ENCODE data around the gene GAS7.

Gene GAS7

GRCh38 chr17:9905902-9906301, 292.5 kb downstream of the GAS7 start:
- peak; percentile 10 for DNase-seq

- DNase-seq: no peak
These were observed 293.4 kb downstream of the GAS7 start, which contains the start of gene RCVRN for GRCh38 chr17:9905078-9905415. Gene RCVRN, minus strand, starts transcription at chr17:9905271. Its CDS starts 91 bp downstream, at chr17:9905180.

- DNase-seq: no peak
These were observed 293.9 kb downstream of the GAS7 start for GRCh38 chr17:9904277-9905077.

GRCh38 chr17:9902120-9902519, 296.3 kb downstream of the GAS7 start:
- DNase-seq: no peak

GRCh38 chr17:9900784-9901183, 297.6 kb downstream of the GAS7 start:
- DNase-seq: no peak

- no peak for DNase-seq
These were observed 298.3 kb downstream of the GAS7 start for GRCh38 chr17:9900044-9900594.

- no peak for DNase-seq
These were observed 298.9 kb downstream of the GAS7 start for GRCh38 chr17:9899280-9900043.

GRCh38 chr17:9898812-9899211, 299.6 kb downstream of the GAS7 start:
- no peak for DNase-seq

- no peak for DNase-seq
These were observed 300.9 kb downstream of the GAS7 start for GRCh38 chr17:9897372-9897968.

- no peak for DNase-seq
These were observed 302.5 kb downstream of the GAS7 start for GRCh38 chr17:9895923-9896322.

- DNase-seq: no peak
These were observed 304.2 kb downstream of the GAS7 start for GRCh38 chr17:9894231-9894630.

- DNase-seq: no peak
These were observed 304.9 kb downstream of the GAS7 start for GRCh38 chr17:9893411-9894012.

- DNase-seq: no peak
These were observed 308.3 kb downstream of the GAS7 start for GRCh38 chr17:9890124-9890523.

GRCh38 chr17:9887508-9887907, 310.9 kb downstream of the GAS7 start:
- no peak for DNase-seq

- no peak for DNase-seq
These were observed 312.1 kb downstream of the GAS7 start for GRCh38 chr17:9886141-9886930.

- no peak for DNase-seq
These were observed 315.0 kb downstream of the GAS7 start for GRCh38 chr17:9883451-9883850.

- DNase-seq: no peak
These were observed 317.8 kb downstream of the GAS7 start for GRCh38 chr17:9880582-9880999.

- no peak for DNase-seq
These were observed 319.4 kb downstream of the GAS7 start for GRCh38 chr17:9878786-9879525.

- DNase-seq: no peak
These were observed 320.1 kb downstream of the GAS7 start for GRCh38 chr17:9878356-9878755.

GRCh38 chr17:9875441-9875840, 323.0 kb downstream of the GAS7 start:
- DNase-seq: no peak

GRCh38 chr17:9874722-9875121, 323.7 kb downstream of the GAS7 start:
- DNase-seq: no peak

- DNase-seq: no peak
These were observed 325.6 kb downstream of the GAS7 start for GRCh38 chr17:9872852-9873251.

All from DMS53 (cell line).